Fibroblast of pulmonary artery (primary cell): Measurements from ENCODE around the gene ITGAL.
"Not testable (repeated sequence)": the region's sequence is repeated elsewhere in the genome, so short reads cannot be mapped to it uniquely, and the experiment has no call there.

Experiments used
- DNase-seq: peaks from one replicate; pipeline ENCODE4 v3.0.0-alpha.2; 2010; ENCODE audit warnings: low read depth
- H3K4me3 ChIP-seq: replicated peaks from 2 replicates; pipeline ENCODE4 v1.5.1; 2011; ENCODE audit warnings: low read depth, mild to moderate bottlenecking, control low read depth, low read length, moderate library complexity
- TF ChIP-seq, protein P1 (sequence below): IDR thresholded peaks from 2 replicates; pipeline ENCODE4 v1.5.1; 2011; ENCODE audit warnings: mild to moderate bottlenecking, control low read depth, low read length, inconsistent platforms; ENCODE audit errors: missing control alignments

Gene ITGAL

GRCh38 chr16:30533748-30534367 is 61.3 kb downstream of the ITGAL start:
- peak overlapping the region; percentile 73 for H3K4me3 ChIP-seq
- no peak for DNase-seq
- TF ChIP-seq, protein P1, sequence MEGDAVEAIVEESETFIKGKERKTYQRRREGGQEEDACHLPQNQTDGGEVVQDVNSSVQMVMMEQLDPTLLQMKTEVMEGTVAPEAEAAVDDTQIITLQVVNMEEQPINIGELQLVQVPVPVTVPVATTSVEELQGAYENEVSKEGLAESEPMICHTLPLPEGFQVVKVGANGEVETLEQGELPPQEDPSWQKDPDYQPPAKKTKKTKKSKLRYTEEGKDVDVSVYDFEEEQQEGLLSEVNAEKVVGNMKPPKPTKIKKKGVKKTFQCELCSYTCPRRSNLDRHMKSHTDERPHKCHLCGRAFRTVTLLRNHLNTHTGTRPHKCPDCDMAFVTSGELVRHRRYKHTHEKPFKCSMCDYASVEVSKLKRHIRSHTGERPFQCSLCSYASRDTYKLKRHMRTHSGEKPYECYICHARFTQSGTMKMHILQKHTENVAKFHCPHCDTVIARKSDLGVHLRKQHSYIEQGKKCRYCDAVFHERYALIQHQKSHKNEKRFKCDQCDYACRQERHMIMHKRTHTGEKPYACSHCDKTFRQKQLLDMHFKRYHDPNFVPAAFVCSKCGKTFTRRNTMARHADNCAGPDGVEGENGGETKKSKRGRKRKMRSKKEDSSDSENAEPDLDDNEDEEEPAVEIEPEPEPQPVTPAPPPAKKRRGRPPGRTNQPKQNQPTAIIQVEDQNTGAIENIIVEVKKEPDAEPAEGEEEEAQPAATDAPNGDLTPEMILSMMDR = no peak

DNA sequence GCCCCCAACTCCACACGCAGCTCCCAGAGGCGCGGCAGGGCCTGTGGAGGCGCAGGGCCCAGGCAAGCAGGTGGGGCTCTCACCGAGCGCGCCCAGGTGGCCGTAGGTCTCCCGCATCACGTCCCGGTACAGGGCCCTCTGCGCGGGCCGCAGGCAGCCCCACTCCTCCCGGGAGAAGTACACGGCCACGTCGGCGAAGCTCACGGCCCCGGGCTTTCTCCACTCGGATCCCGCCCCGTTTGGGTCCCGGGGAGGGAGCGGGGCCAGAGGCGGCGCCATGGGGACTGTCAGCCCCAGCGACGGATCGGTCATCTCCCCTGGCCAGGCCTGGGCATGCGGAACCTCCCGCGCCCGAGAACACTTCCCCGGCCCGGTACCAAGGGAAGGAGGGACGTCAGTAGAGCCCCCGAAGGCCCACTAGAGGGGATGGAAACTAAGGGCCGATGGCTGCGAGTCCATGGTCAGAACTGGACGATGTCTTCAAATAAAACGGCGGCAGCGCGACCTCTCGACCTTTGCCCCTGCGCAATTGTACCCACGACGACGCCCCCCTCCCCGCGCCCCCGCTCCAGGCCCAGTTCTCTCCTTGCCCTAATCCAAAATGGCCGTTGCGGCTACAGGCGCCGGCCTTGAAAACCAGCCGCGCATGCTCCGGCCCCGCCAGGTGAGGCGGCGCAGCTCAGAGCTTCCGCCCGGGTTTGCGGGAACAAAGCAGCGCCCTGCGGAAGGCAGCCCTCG is 62.0 kb downstream of the ITGAL start, which contains the start of gene ZNF747:
ZNF747 (minus strand) TSS at position 491 of the 738 bp plus-strand sequence; CDS start at position 312, 179 bp downstream.
- TF ChIP-seq, protein P1 = no peak
- peak within 1 kb of the TSS; percentile 73 for H3K4me3 ChIP-seq
- DNase-seq = peak; percentile 77

- TF ChIP-seq, protein P1 = no peak
- H3K4me3 ChIP-seq = peak overlapping the region; percentile 73
- no peak for DNase-seq
These were observed 62.7 kb downstream of the ITGAL start for GRCh38 chr16:30535106-30535776.

- H3K4me3 ChIP-seq = peak overlapping the region; percentile 73
- TF ChIP-seq, protein P1 = peak; percentile 73
- DNase-seq = peak; percentile 72
These were observed 63.2 kb downstream of the ITGAL start for GRCh38 chr16:30535777-30536190.

- not testable (repeated sequence) for DNase-seq, H3K4me3 ChIP-seq
These were observed 64.0 kb downstream of the ITGAL start for GRCh38 chr16:30536391-30537024.

DNA sequence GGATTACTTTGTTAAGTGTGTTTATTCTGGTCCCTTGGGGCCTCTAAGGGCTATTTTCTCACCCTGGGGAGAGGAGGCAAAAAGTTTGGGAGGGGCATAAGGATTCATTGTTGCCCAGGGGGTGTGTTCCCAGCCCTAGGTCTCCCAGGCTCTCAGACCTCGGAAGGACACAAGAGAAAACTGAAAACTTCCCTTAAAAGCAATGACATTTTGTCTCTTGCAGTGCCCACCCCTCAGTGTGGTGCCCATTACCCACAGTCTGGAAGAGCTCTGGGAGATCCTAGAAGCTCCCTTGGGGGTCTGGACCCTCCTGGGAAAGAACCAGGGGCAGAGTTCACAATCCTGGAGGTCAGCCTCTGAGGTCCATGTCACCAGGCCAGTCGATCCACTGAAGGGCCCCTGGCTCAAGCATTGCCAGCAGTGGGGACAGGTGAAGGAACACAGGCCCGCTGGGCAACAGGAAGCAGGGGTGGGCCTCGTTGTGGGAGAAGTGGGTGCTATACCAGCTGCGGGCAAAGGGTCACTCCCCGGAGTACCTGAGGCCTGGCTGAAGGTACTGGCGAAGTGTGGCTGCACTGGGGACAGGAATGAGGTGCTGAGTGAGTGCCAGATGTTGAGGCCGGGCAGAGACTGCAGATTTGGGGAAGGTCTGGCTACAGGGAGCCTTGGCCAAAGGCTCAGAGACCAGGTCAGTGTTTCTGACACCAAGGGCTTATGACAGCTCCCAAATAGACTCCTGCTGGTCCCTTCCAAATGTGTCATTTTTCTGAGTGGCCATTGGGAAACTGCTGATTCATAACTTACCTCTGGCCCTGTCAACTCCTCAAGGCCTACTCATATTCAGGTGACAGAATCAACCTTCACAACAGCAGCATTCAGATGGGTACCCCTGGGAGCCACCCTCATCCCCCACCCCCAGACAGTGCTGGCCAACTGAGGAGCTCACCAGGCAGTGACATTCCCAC is 66.7 kb downstream of the ITGAL start:
- TF ChIP-seq, protein P1 = no peak
- no peak for DNase-seq
- H3K4me3 ChIP-seq = no peak overlapping the region

- not testable (repeated sequence) for H3K4me3 ChIP-seq, DNase-seq
These were observed 67.5 kb downstream of the ITGAL start for GRCh38 chr16:30539986-30540526.

GRCh38 chr16:30540916-30541464 is 68.4 kb downstream of the ITGAL start:
- H3K4me3 ChIP-seq, DNase-seq: not testable (repeated sequence)
